ENCODE measurements around the gene CSTF1.

DNA sequence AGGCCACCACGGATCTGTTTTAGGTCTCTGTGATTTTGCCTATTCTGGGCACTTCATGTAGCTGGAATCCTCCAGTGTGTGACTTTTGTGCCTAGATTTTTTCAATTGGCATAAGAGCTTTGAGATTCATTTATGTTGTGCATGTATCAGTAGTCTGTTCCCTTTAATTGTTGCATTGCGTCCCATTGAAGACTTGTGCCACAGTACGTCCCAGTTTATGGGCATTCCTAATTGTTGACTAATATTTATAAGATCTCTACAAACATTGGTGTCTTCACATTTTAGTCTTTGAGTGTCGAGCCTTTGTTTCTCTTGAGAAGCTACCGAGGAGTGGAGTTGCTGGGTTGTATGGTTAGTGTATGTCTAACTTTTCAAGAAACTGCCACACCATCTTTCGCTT is 34.4 kb upstream of the CSTF1 start:
- no peak for TF ChIP-seq CTCF (IDR thresholded peaks at IDR 0.05)
- TF ChIP-seq EP300 (IDR thresholded peaks at IDR 0.05), result no peak

All from tibial nerve (tissue), 4 donors.